ENCODE measurements around the gene LRCOL1. TPM values are rescaled to one million over a fixed set of nuclear protein-coding genes. Genes with fewer than 3 reads are reported as not detected.

LRCOL1 gene
- total RNA-seq, result not detected in 2 replicates

DNA sequence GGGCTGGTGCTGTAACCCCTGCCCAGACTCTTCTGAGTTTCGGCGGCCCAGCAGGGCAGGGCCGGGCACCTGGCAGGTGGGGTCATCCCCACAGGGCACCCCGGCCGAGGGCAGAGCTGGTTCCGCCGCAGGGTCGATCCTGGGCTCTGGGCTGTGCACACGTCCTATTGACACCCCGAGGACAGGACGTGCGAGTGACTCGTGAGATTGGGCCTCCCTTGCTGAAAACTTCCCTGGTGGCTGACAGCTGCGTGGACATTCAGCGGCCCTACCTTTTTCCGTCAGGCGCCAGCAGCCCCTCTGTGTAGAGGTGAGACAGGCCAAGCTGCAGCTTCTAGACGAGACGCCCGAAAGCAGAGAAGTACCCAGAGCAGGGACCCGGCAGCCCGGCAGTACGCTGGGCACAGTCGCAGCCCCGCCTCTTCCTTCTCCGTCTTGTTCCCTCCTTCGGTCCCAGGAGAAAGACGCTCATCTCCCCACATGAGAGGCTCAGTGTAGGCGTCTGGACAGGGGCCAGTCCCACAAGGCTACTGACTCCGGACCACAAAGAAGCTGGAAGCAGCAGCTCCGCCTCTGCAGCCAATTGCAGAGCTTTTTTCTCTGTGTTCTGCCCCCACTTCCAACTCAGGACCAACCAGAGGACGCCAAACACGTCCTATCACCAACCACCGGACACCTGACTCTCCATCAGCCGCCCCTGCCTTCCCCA, at the start of gene LRCOL1:
Gene LRCOL1, minus strand, starts transcription at position 532 of the 709 bp plus-strand sequence. CDS start 4,331 bp downstream, outside the sequence.

DNA sequence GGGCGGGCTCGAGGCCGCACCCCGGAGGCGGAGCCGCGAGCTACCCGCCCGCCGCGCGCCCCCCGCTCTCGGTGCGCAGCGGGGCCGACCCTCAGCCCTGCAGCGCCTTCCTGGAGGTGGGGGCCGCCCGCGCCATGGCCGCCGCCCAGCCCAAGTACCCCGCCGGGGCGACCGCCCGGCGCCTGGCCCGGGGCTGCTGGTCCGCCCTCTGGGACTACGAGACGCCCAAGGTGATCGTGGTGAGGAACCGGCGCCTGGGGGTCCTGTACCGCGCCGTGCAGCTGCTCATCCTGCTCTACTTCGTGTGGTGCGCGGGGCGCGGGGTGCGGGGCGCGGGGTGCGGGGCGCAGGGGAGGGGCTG, 8.3 kb upstream of the LRCOL1 start, which contains the start of gene P2RX2:
Gene P2RX2, plus strand, starts transcription at position 94 of the 361 bp plus-strand sequence. Its CDS starts 41 bp downstream, at position 135.

Other genes with a start within 250 kb of the LRCOL1 start
- 4.0 and 20.8 TPM in 2 replicates for gene FBRSL1, start 120.4 kb downstream of the LRCOL1 start, total RNA-seq
- gene P2RX2, start 8.2 kb upstream of the LRCOL1 start, total RNA-seq, result not detected in 2 replicates
- 14.3 and 21.1 TPM in 2 replicates for gene POLE, start 76.8 kb upstream of the LRCOL1 start, total RNA-seq
- 21.1 and 26.4 TPM in 2 replicates for gene PXMP2, start 77.0 kb upstream of the LRCOL1 start, total RNA-seq
- gene PGAM5, start 100.3 kb upstream of the LRCOL1 start, total RNA-seq, result 62.7 and 82.5 TPM in 2 replicates
- gene ANKLE2, start 151.2 kb upstream of the LRCOL1 start, total RNA-seq, result 51.2 and 53.9 TPM in 2 replicates
- 81.3 and 99.7 TPM in 2 replicates for gene GOLGA3, start 218.3 kb upstream of the LRCOL1 start, total RNA-seq